BLaER1 (cell line): ENCODE data around the gene CDS1.
A peak's percentile ranks its signal among the peaks of the same experiment; 100 is the strongest.
"Not testable (repeated sequence)": the region's sequence is repeated elsewhere in the genome, so short reads cannot be mapped to it uniquely, and the experiment has no call there.

Experiments
- H3K27ac ChIP-seq: shearing (Covaris generic); formaldehyde crosslinking; 2 replicates; pipeline ENCODE4 v1.8.1; 2022
- H3K27me3 ChIP-seq: shearing (Covaris generic); formaldehyde crosslinking; 2 replicates; pipeline ENCODE4 v1.8.1; 2022
- H3K36me3 ChIP-seq: shearing (Covaris generic); formaldehyde crosslinking; 2 replicates; pipeline ENCODE4 v1.8.1; 2022
- H3K4me1 ChIP-seq: shearing (Covaris generic); formaldehyde crosslinking; 2 replicates; pipeline ENCODE4 v1.8.1; 2022
- H3K4me2 ChIP-seq: shearing (Covaris generic); formaldehyde crosslinking; 2 replicates; pipeline ENCODE4 v1.8.1; 2022
- H3K4me3 ChIP-seq: shearing (Covaris generic); formaldehyde crosslinking; 2 replicates; pipeline ENCODE4 v1.8.1; 2022
- H3K9ac ChIP-seq: shearing (Covaris generic); formaldehyde crosslinking; 2 replicates; pipeline ENCODE4 v1.8.1; 2022
- H3K9me3 ChIP-seq: shearing (Covaris generic); formaldehyde crosslinking; 2 replicates; pipeline ENCODE4 v1.8.1; 2022
- H4K20me1 ChIP-seq: shearing (Covaris generic); formaldehyde crosslinking; 2 replicates; pipeline ENCODE4 v1.8.1; 2022
- Cebpa-rat ChIP-seq: shearing (Covaris generic); IDR thresholded peaks from 2 replicates; pipeline ENCODE4 v1.8.1; 2022

The CDS1 gene

GRCh38 chr4:84582988-84583875, at the start of gene CDS1:
Gene CDS1, plus strand, starts transcription at chr4:84583127. Its CDS starts 275 bp downstream, at chr4:84583402.
- TF ChIP-seq Cebpa-rat: no peak
- H3K4me2 ChIP-seq: peak within 1 kb of the TSS; percentile 83

DNA sequence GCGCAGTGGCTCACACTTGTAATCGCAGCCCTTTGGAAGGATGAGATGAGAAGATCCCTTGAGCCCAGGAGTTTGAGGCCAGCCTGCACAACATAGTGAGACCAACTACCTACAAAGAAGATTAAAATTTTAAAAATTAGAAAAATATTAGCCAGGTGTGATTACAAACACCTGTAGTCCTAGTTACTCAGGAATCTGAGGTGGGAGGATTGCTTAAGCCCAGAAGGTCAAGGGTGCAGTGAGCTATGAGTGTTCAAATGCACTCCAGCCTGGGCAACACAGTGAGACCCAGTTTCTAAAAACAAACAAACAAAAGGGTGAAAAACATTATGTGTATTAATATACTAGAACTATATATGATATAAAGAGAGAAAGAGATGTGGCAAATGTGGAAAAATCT, 47.0 kb upstream of the CDS1 start:
- no peaks in the 10 kb centered on the region for H3K27me3 ChIP-seq
- H4K20me1 ChIP-seq: no peaks in the 10 kb centered on the region
- no peak overlapping the region for H3K4me2 ChIP-seq
- H3K4me1 ChIP-seq: peaks cover 2% of the 10 kb centered on the region; the same call in 1 of the 2 replicates
- H3K9ac ChIP-seq: no peak overlapping the region
- H3K9me3 ChIP-seq: no peaks in the 10 kb centered on the region
- no peak overlapping the region for H3K4me3 ChIP-seq
- TF ChIP-seq Cebpa-rat: no peak
- no peaks in the 10 kb centered on the region for H3K36me3 ChIP-seq
- H3K27ac ChIP-seq: no peak overlapping the region

More at GRCh38 chr4:84582988-84583875, at the start of gene CDS1:
- Histone ChIP-seq H4K20me1 (no peaks in the 10 kb centered on the region), H3K9ac (no peak within 1 kb of the TSS), H3K27me3 (peaks cover 49% of the 10 kb centered on the region), H3K4me1 (peaks cover 6% of the 10 kb centered on the region; the same call in 1 of the 2 replicates), H3K9me3 (peaks cover 20% of the 10 kb centered on the region), H3K36me3 (no peaks in the 10 kb centered on the region), H3K4me3 (peak within 1 kb of the TSS; percentile 70), H3K27ac (no peak within 1 kb of the TSS)

- H3K36me3 ChIP-seq: no peaks in the 10 kb centered on the region
Measured at GRCh38 chr4:84545093-84545492, 37.8 kb upstream of the CDS1 start.

GRCh38 chr4:84547211-84547610, 35.7 kb upstream of the CDS1 start:
- no peak overlapping the region for H3K9ac ChIP-seq
- no peaks in the 10 kb centered on the region for H3K27me3 ChIP-seq
- no peaks in the 10 kb centered on the region for H3K36me3 ChIP-seq
- H3K4me2 ChIP-seq: no peak overlapping the region
- no peaks in the 10 kb centered on the region for H4K20me1 ChIP-seq
- no peak overlapping the region for H3K27ac ChIP-seq
- H3K4me3 ChIP-seq: no peak overlapping the region
- TF ChIP-seq Cebpa-rat: no peak
- no peaks in the 10 kb centered on the region for H3K9me3 ChIP-seq
- H3K4me1 ChIP-seq: no peaks in the 10 kb centered on the region

More at GRCh38 chr4:84545093-84545492, 37.8 kb upstream of the CDS1 start:
- no peak overlapping the region for H3K4me2 ChIP-seq
- no peak overlapping the region for H3K27ac ChIP-seq
- H3K4me1 ChIP-seq: no peaks in the 10 kb centered on the region
- no peak overlapping the region for H3K4me3 ChIP-seq
- no peak overlapping the region for H3K9ac ChIP-seq
- no peak for TF ChIP-seq Cebpa-rat
- no peaks in the 10 kb centered on the region for H3K9me3 ChIP-seq
- no peaks in the 10 kb centered on the region for H4K20me1 ChIP-seq
- H3K27me3 ChIP-seq: no peaks in the 10 kb centered on the region

GRCh38 chr4:84549191-84549590, 33.7 kb upstream of the CDS1 start:
- not testable (repeated sequence) for H3K4me1 ChIP-seq, H4K20me1 ChIP-seq, H3K4me3 ChIP-seq, H3K9ac ChIP-seq, H3K9me3 ChIP-seq, H3K4me2 ChIP-seq, H3K27ac ChIP-seq, H3K36me3 ChIP-seq, H3K27me3 ChIP-seq

DNA sequence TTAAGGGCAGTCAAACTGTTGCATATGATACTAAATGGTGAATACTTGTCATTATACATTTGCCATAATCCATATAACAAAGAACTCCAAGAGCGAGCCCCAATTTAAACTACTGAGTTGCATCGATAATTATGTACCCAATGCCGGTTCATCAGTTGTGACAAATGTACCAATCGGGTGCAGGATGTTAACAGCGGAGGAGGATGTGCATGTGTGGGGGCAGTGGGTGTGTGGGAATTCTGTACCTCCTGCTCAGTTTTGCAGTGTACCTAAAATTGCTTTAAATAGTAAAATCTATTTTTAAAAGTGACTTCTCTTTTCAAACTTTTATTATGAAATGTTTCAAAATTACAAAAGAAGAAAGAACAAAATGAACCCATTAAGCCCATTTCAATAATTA, 20.8 kb upstream of the CDS1 start:
- Histone ChIP-seq H3K27ac (no peak overlapping the region), H4K20me1 (no peaks in the 10 kb centered on the region), H3K9me3 (no peaks in the 10 kb centered on the region), H3K9ac (no peak overlapping the region), H3K36me3 (no peaks in the 10 kb centered on the region), H3K4me2 (no peak overlapping the region), H3K4me3 (no peak overlapping the region), H3K4me1 (no peaks in the 10 kb centered on the region), H3K27me3 (no peaks in the 10 kb centered on the region)
- TF ChIP-seq Cebpa-rat: no peak

- Histone ChIP-seq H3K9me3 (no peaks in the 10 kb centered on the region), H3K4me1 (no peaks in the 10 kb centered on the region), H3K4me2 (no peak overlapping the region), H3K4me3 (no peak overlapping the region), H3K9ac (no peak overlapping the region), H3K27ac (no peak overlapping the region), H4K20me1 (no peaks in the 10 kb centered on the region), H3K27me3 (no peaks in the 10 kb centered on the region), H3K36me3 (no peaks in the 10 kb centered on the region)
- no peak for TF ChIP-seq Cebpa-rat
Measured at GRCh38 chr4:84563002-84563401, 19.9 kb upstream of the CDS1 start.

DNA sequence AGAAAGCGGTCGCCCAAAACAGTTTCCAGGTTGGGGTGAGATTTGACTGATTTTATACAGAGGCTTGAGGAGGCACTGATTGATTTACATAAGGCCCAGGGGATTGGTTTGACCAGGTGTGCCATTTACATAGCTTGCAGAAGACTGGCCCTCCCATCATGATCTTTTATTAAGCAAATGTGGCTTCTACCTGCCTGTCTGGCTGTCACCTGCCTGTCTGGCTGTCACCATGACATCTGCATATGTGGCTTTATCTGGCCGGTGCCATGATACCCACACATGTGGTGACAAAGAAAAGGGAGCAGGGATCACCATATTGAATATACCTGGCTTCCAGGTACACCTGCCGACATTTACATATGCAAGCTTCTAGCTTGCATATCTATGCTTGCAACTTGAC, 17.0 kb upstream of the CDS1 start:
- H3K9me3 ChIP-seq: no peaks in the 10 kb centered on the region
- TF ChIP-seq Cebpa-rat: no peak
- H3K4me3 ChIP-seq: no peak overlapping the region
- no peaks in the 10 kb centered on the region for H3K36me3 ChIP-seq
- H3K4me1 ChIP-seq: no peaks in the 10 kb centered on the region
- no peaks in the 10 kb centered on the region for H3K27me3 ChIP-seq
- H3K27ac ChIP-seq: no peak overlapping the region
- H3K9ac ChIP-seq: no peak overlapping the region
- H3K4me2 ChIP-seq: no peak overlapping the region
- H4K20me1 ChIP-seq: no peaks in the 10 kb centered on the region

DNA sequence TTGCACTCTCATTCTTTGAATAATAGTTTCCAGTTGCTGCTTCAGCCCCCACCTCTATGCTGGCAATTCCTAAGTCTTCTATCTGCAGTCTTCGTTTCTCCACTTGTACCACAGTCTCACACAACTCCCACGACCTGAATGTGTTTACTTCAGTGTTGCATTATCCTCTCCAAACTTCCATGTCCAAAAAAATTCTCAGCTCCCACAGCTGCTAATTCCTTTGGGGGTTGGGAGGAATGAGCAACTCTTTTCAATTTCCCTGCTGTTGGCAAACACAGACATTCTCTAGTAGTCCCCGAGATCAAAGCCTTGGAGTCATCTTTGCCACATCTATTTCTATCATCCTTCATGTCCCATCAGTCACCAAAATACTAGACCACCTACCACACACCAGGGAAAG, 14.4 kb upstream of the CDS1 start:
- Histone ChIP-seq H3K4me2 (no peak overlapping the region), H3K27me3 (no peaks in the 10 kb centered on the region), H3K36me3 (no peaks in the 10 kb centered on the region), H3K4me3 (no peak overlapping the region), H3K9me3 (no peaks in the 10 kb centered on the region), H3K9ac (no peak overlapping the region), H3K27ac (no peak overlapping the region), H3K4me1 (no peaks in the 10 kb centered on the region), H4K20me1 (no peaks in the 10 kb centered on the region)
- TF ChIP-seq Cebpa-rat: no peak

- no peak for TF ChIP-seq Cebpa-rat
- H3K27me3 ChIP-seq: no peaks in the 10 kb centered on the region
- no peak overlapping the region for H3K4me2 ChIP-seq
- H3K36me3 ChIP-seq: no peaks in the 10 kb centered on the region
- no peak overlapping the region for H3K9ac ChIP-seq
- no peaks in the 10 kb centered on the region for H4K20me1 ChIP-seq
- no peaks in the 10 kb centered on the region for H3K4me1 ChIP-seq
- no peak overlapping the region for H3K4me3 ChIP-seq
- H3K27ac ChIP-seq: no peak overlapping the region
- no peaks in the 10 kb centered on the region for H3K9me3 ChIP-seq
Measured at GRCh38 chr4:84569009-84569408, 13.9 kb upstream of the CDS1 start.
